HG03469 (cell line): ENCODE results near the gene TRIM29.

Source experiments
- ATAC-seq: cut with Tn5 transposase; IDR thresholded peaks from one replicate; pipeline ENCODE4 v1.9.1; 2021; ENCODE audit warnings: mild to moderate bottlenecking, moderate library complexity, moderate number of reproducible peaks; ENCODE audit not compliant: unreplicated experiment

TRIM29 gene

DNA sequence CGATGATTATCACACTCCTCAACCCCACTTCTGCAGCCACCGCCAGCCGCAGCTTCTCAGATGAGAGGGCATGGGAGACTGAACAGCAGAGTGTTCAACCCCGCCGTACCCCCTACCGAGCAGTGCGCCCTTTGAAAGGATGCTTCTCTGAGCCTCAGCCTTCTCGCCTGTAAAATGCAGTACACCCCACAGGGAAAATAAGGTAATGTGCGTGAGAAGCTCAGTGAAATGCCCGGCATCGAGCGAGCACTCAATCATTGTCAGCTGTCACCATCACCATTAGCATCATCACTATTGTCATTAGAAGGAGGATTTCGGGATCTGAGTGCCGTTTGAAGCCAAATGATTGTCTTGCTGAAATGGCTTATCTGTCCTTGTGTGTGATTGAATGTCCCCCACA is 13.6 kb downstream of the TRIM29 start:
- ATAC-seq: no peak

DNA sequence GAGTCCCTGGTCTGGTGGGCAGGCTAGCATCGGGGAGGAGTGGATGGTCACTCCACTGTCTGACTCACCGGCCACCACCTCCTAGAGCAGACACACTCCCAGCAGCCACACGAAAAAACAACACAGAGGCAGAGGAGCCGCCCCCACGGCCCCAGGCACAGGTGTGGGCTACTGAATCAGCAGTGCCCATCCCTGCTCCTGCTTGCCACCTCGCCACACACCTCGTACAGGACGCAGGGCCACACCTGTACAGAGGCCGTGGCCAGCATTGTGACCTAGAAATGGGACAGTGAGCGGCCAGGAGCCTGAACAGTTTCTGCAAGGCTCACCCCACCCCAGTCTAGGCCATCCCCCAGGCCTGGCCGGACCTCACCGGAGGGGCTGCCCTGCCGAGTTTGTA is 14.0 kb downstream of the TRIM29 start:
- ATAC-seq: no peak

DNA sequence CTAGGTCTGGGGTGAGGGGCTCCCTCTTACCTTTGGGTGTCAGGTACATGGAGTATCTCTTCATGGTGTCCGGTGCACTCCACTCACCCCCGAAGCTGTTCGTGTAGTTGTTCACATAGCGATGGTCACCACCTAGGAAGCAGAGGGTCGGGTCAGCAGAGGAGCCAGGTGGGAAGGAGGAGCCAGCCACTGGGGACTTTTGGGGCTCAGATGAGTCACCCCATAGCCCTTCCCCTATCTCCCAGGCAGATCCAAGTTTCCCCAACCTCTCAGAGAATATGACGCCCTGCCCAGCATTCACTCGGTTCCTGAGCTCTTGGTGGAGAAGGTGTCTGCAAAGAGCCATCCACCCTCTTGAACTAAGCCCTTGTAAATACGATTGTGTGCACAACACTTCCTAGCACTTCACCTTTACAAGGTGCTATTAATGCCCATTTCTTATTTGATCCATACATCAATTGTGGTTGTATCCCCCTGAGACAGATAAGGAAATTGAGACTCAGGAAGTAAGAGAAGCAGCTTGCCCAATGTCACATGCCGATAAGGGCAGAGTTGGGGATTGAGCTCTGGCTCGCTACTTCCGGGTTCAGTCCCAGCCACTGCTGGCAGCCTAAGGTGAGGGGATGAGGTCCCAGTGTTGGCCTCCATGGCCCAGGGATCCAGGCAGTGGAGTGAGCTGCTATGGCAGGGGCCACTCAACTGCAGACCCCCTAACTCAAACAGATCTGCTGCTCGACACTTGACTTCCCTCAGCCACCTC is 14.8 kb downstream of the TRIM29 start:
- no peak for ATAC-seq

DNA sequence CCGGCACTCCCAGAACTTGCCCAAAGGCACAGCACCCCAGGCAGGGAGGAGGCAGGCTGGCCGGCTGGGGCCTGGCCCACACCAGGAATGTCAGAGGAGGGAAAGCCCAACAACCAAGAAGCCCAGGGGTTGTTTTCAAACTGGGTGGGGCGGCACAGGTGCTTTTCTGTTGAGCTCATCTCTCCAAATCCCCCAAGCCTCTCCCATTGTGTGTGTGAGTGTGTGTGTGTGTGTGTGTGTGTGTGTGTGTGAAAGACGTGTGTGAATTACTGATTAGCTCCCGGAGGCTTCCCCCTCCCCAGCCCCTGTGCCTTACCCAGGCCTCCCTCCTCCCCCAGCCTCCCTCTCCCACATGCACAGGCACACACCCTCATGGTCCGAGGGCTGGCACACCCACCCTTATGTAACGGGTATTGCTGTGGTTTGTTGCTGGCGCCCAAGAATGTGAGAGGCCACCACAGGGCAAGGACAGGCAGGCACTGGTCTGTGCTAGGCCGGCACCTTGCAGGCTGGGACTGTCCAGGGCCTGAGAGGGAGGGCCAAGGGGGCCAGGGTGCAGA is 15.9 kb downstream of the TRIM29 start:
- no peak for ATAC-seq

DNA sequence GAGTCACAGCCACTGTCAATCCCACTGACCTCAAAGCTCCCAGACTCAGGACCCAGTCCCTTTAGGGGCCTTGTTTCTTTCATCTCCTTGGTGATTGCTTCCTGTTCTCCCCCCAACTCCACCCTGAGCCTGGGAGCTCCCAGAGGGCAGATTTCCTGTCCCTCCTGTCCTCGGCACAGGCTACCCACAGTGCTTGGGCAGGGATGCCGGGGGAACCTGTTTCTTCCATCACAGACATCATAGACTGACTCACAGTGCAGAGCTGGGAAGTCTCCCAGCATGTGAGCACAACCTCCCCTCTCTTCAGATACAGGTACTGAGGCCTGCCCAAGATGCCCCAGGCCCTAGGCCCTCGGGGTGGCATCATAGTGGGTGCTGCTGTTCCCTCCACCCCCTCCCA is 16.6 kb downstream of the TRIM29 start:
- no peak for ATAC-seq

DNA sequence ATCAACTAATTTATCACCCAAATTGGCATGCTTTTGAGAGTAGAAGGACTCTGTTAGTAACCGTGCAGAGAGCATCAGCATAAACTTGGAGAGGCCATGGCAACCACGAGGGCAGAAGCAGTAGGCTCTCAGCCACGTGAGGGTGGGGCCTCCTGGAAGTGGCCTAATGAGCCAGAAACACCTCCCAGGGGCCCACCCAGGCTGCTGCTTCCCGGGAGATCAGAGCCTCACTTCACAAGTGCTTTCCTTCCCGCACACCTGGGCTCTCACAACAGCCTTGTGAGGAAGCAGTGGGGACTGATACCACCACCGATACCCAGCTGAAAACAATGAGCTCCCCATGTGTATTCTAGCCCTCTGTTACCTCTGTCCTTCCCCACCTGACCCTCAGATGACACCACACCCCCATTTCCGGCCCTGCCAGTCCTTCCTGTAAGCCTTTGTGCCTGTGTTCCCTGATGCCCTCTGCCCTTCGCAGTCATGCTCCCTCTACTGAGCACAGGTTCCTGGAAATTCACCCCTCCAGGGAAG is 17.0 kb downstream of the TRIM29 start:
- no peak for ATAC-seq

DNA sequence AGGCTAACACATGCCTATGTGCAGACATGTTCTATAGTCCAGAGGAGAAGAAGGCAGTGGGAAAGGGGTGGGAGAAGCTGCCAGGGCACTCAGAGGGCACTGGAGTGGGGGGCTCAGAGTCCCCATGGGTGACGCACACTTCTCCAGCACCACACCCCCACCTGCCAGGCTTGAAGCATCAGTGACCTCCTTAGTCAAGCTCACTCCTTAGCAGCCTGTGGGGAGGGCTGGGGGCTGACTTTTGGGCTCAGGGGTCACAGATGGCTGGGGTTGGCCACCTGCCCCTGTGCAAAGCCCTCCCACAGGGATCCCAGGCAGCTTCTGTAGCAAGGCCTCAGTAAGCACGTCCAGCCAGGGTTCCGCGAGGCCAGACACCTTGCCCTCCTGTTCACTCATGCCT is 18.8 kb downstream of the TRIM29 start:
- ATAC-seq: no peak

DNA sequence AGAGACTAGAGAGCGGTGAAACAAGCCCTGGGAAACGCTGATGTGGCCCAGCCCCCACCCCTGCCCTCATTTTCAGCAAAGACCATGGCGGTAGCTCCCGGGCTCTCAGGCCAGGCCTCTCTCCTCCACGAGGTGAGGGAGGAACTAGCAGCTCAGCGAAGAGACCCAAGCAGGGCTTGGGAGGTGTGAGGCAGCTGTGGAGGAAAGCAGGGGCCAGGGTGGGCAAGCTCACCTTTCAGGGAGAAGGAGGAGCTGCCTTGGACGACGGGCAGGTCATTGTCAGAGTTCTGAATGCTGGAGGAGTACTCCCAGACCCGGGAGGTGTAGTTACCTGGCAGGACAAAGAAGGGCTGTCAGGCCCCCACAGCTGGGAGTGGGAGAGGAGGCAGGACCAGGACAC is 19.9 kb downstream of the TRIM29 start:
- no peak for ATAC-seq

DNA sequence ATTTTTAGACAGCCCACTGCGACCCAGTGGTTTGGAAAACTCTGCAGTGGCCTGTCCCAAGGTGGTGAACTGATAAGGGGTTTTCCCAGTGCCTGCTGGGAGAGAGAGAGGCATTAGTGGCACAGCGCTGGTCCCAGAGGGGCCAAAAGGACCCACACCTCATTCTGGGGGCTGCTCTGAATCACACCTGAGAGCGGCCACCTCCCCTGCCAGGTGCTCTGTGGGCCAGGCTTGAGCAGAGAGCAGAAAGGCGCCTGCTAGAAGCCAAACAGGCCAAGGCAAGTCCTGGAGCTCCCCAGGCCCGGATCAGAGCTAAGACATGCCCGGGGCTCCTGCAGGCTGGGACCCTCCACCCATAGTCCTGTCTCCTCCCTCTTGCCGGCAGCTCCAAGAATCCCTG is 20.9 kb downstream of the TRIM29 start:
- no peak for ATAC-seq

DNA sequence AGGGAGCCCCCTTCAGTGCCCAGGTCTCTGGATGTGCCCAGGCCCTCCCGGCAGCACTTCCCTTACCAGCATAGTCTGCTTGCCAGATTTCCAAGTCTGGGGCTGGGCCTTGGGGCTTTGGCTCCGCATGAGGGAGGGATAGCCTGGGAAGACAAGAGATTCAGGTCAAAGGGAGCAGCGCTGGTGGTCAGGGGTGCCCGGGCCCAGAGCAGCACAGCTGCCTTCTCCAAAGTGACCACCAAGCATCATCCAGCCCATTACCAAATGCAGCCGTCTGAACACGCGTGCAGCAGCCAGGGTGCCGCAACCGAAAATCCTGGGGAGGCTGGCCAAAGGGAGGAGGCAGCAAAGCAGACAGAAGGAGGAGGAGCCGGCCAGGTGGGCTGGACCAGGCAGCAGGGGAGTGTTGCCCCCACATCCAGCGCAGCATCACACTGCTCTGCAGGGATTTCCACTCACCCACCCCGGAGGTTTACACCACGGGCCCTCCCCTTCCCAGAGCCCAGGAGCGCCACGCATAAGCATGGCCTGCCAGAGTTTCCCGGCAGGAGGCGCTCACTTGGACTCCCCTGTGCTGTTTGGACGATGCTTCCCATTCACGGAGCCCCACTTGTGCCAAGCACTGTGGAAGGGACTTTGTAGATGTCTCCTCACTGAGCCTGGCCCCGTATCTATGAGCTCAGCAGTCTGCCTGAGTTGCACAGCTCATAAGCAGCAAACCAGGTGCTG is 22.5 kb downstream of the TRIM29 start:
- ATAC-seq: no peak

DNA sequence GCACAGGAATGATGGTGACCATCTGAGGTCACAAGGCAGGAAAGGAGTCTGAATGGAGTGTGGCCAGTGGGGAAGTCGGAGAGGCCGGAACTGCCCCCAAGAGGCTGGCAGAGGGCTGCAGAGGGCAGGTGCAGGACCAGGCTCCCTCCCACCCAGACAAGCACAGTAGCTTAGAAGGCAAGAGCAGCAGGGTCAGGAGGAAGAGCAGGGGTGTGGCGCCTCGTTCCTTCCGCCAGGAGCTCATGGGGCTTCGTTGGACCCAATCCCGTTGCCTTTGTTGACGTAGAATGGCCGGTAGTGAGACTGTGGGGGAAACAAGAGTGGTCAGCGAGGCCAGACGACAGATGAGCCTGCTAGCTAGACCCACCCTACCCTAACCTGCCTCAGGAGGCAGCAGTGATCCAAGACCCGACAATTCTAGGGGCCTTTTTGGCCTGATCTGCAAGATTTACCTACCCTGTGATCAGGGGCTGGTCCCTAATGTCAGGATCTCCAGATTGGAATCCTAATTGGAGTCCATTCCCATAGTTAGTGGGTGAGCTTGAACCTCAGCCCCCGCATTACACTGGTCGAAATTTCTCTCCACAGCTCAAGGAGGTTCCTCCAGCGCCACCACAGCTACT is 25.6 kb downstream of the TRIM29 start:
- ATAC-seq: no peak

DNA sequence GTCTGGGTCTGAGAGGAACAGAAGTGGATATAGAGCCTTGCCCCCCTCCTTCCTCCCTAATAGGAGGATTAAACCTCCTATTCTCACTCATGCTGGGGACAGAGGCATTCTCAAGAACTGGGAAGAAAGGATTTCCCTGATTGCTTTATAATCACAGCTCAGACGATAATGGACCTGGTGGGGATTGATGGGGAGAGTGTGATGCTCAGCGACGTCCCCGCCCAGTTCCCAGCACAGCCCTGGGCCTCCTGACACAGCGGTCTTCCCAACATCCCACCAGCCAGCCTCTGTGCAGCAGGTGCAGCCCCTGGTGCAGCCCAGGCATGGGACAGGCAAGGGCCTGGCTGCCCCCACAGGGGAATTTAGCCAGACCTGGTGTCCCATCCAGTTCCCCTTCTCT is 28.4 kb downstream of the TRIM29 start:
- ATAC-seq: no peak

DNA sequence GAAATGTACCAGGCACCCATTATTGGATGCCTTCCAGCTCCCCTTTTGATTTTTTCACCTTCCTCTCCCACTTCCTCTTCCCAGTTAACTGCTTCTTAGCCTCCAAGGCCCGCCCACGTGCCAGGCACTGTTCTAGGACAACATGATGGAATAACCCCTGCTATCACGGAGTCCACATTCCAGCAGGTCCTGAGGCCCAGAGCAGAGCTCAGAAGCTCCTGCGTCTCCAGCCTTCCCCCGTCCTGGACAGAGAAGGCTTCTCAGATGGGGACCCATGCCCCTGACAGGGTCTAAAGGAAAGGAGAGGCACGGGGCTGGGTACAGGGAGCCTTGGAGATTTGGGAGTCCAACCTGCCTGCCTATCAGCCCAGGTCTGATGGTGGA is 29.1 kb downstream of the TRIM29 start:
- ATAC-seq: no peak

DNA sequence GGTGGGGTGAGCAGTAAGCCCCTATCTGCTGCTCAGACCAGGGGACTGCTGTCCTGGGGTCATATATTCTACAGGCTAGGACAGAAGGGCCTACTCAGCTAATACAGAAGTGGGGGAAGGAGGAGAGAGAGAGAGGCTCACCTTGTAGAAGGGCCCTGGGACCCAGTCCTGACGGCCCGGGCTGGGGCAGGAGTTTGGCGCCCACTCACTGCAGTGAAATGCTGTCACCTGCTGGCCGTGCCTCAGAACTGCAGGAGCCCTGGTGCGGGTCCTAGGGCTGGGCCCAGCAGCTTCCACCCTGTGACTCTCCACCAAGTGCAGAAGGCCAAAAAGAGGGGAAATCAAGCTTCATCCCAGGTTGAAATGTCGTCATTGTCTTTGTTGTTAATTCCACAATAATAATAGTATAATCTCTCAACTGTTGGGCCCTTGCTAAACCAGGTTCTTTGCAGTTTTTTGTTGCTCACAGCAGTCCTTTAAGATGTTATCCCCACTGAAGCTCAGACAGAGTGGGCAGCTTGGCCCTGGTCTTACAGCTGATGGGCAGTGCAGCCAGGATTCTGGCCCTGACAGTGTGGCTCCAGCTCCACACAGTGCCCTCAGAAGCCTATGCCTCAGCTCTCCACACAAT is 29.6 kb downstream of the TRIM29 start:
- no peak for ATAC-seq

DNA sequence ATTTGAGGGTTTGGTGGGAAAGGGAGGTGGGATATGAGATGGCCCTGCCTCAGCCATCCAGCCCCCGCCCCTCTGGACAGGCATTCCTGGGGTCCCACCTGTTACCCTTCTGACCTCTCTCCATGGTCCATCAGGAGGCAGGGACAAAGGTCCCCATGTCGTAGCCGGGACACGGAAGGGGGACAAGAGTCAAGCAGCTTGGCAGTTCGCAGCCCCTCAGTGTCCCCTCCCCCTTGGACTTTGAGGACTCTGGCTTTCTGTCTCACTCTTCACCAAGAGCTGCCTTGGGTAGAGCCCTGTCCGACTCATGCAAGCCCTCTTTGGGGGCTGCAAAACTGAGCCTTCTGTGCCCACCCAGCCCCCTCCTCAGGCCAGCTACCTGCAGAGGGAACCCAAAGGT is 30.2 kb downstream of the TRIM29 start:
- no peak for ATAC-seq

DNA sequence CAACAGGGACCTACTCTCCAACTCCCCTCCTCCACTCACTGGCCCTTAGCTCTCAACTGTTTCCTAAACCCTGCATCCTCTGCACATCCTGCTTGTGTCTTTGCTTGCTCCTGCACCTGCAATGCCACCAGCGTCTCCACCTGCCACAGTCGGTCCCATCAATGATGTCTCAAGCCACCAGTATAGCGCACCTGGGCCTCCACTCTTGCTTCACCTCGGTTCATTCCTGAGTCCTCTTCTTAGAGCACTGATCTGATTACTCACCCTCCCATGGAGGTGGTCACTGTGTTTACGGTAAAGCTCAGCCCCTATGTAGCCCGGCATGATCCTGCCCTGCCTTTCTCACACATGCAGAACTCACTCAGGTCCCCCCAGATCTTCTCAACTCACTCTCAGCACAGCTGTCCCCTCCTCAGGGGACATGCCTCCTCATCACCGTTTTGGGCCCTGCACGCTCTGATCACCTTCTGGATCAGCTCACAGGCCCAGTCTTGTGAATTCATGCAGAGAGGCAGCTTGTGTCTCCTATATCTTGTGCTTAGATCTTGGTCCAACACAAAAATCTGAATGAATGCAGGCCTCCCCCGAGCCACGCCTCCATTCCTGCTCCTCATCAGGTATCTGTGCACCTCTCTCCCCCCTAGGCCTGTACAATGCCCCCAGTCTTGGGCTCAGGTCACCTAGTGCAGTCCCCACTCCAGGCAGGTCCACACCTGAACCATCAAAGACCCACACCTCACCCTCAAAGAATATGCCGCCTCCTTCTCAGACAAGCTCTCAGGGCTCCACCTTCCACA is 31.4 kb downstream of the TRIM29 start:
- no peak for ATAC-seq

DNA sequence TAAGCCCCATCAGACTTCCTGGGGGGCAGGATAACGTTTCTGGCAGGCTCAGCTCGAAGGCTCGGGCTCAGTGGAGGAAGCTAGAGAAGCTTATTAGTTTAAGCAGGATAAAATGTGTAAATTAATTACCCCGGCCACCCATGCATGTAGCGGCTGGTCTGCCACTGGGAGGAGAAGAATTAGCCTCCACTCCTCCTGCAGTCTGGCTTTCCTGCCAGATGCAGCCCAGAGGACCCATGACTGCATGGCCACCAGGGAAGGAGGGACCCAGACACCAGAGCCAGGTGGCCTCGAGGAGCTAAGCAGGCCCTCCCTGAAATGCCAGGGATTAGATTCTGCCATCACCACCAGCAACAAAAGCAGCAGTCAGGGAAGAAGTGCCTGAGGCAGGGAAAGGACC is 32.3 kb downstream of the TRIM29 start:
- no peak for ATAC-seq

DNA sequence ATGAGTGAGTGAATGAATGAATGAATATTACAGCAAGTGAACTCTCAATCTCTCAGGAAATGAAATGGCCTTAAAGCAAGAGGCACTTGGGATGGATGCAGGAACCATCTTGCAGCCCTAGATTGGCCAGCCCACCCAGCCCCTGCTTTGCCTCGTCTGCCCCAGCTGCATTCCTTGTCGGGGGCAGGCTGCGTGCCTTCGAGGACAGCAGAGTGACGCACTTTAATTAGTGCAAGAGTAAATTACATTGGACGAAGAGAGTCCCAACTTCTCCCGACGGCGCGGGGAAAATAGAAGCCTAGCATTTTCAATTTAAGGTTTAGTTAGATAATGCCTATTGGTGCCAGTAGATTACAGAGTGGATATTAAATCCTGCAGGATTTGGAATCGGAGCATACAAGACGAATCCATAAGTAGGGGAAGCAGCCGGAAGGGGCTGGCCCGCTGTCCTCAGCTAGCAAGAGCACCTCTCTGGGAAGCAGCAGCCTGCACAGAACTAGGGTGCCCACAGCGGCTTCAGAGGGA is 33.8 kb downstream of the TRIM29 start:
- no peak for ATAC-seq

DNA sequence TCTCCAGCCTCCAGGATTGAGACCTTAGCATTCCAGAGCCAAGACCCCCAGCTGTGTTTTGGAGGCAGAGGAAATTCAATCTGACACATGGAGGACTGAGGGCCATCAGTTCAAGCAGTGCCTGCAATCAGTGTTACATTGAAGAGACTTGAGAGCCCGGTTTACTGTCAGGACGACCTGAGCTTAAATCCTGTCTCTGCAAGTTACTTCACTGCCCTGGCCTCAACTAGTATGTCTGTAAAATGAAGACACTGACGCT is 35.1 kb downstream of the TRIM29 start:
- ATAC-seq: no peak
